ENCODE data around the gene MICU2. TPM values are rescaled to one million over a fixed set of nuclear protein-coding genes. Genes with fewer than 3 reads are reported as not detected.

The MICU2 gene
- total and polyA plus RNA-seq, 2 of the 13 experiments (the other 11 are each of a cell fraction or from before 2014, with no cell fraction given) = 31.7 to 42.4 TPM

GRCh38 chr13:21603531-21604448, at the start of gene MICU2 (continued):
- TF ChIP-seq LBX2 (CRISPR knock-in tag; IDR thresholded peaks at IDR 0.05; ENCODE audit: borderline replicate concordance) (no peak), ZNF557 (CRISPR knock-in tag; IDR thresholded peaks at IDR 0.05) (no peak), ZNF768 (CRISPR knock-in tag; IDR thresholded peaks at IDR 0.05) (peak; percentile 62), ZFP1 (CRISPR knock-in tag; IDR thresholded peaks at IDR 0.05) (no peak; the same call in 1 of the 2 replicates), ZNF644 (CRISPR knock-in tag; IDR thresholded peaks at IDR 0.05; ENCODE audit: low read depth) (no peak), HDAC6 (IDR thresholded peaks at IDR 0.05; ENCODE audit: low read depth, low read length) (no peak), ZBTB10 (CRISPR knock-in tag; IDR thresholded peaks at IDR 0.05; ENCODE audit: borderline replicate concordance) (no peak), HOXA3 (CRISPR knock-in tag; IDR thresholded peaks at IDR 0.05) (peak; percentile 97), DDIT3 (CRISPR knock-in tag; IDR thresholded peaks at IDR 0.05) (no peak), ZNF780A (CRISPR knock-in tag; IDR thresholded peaks at IDR 0.05) (no peak), ZBED4 (CRISPR knock-in tag; IDR thresholded peaks at IDR 0.05; ENCODE audit: borderline replicate concordance) (no peak), SMARCC2 (IDR thresholded peaks at IDR 0.05) (no peak), ZSCAN20 (CRISPR knock-in tag; IDR thresholded peaks at IDR 0.05; ENCODE audit: borderline replicate concordance) (no peak), PTBP1 (IDR thresholded peaks at IDR 0.05; ENCODE audit: low read depth, low read length, poor library complexity, severe bottlenecking) (no peak), HDAC2 (CRISPR knock-in tag; IDR thresholded peaks at IDR 0.05) (peak; percentile 72), FOXO1 (CRISPR knock-in tag; IDR thresholded peaks at IDR 0.05) (peak; percentile 45)

Data from HepG2 (cell line).